GM19455 (cell line): Measurements from ENCODE around the gene PLA2G4E.

Source experiments
- ATAC-seq: cut with Tn5 transposase; IDR thresholded peaks from one replicate; pipeline ENCODE4 v1.9.1; 2021; ENCODE audit not compliant: unreplicated experiment

PLA2G4E gene

DNA sequence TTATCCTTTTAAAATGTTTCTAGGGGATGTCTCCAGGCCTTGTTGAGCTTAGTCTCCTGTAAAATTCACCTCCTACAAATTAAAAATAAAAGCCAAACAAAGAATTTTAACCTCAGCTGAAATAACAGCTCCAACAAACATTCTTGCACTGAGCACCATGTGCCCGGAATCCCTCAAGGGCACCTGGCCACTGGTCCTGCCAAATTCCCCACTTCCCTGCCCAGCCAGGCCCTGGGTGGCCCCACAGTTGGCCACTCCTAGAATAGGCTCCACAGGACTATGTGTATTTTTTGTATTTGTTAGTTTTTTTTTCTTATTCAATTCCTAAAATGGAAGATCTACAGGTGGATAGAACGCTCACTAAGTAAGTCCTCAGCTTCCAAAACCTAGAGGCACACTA lies 33.1 kb upstream of the PLA2G4E start:
- no peak for ATAC-seq

DNA sequence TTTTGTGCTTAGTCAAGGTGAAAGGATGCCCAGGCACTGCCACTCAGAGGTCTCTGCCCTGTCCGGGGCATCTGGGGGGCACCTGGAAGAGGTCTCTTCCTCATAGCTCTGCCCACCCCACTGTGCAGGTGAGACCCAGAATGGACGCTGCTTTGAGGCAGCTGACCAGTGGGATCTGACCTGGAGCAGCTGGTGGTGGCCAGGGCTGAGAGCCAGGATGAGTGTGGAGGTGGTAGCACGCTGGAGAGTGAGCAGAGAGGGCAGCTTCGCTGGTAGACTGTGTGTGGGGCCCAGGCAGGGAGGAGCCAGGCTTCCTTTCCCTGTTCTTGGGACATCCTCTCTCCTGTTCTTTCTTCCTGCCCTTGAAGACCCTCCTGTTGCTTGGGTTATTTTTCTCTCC lies 32.2 kb upstream of the PLA2G4E start:
- ATAC-seq = no peak

DNA sequence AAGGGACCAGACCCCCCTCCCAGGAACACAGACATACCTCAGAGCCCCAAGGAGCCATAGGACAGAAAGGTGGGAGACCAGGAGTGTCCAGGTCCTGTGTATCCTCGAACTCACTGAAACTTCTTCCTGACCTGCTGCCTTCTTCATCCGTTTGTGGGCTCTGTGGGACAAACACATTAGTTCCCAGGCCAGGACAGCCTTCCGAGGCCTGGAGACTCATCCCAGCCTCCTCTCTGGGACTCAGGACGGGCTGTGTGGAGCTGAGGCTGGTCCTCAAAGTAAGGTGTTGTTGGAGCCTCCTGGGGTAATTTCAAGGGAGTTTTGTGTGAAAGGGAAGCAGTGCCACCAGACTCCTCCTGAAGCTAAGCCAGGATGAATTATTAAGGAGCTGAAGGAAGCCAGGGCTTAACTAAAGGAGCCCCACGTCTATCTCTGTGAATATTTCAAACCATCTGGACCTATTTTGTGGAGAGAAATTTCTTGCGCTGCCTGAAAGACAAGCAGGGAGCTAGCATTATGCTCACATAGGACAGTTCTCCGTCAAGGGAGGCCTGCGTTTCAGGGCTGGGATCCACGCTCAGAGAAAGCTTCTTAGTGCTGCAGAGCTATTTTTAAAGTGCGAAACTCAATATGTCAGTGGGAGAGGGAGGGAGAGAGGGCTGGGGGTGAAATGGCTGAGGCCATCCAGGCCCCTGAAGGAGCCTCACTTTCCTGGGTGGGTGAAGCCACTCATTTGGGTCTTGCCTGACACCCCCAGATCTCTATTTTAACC lies 29.8 kb upstream of the PLA2G4E start:
- no peak for ATAC-seq

GRCh38 chr15:42048821-42049200 lies 28.0 kb upstream of the PLA2G4E start:
- ATAC-seq = no peak

DNA sequence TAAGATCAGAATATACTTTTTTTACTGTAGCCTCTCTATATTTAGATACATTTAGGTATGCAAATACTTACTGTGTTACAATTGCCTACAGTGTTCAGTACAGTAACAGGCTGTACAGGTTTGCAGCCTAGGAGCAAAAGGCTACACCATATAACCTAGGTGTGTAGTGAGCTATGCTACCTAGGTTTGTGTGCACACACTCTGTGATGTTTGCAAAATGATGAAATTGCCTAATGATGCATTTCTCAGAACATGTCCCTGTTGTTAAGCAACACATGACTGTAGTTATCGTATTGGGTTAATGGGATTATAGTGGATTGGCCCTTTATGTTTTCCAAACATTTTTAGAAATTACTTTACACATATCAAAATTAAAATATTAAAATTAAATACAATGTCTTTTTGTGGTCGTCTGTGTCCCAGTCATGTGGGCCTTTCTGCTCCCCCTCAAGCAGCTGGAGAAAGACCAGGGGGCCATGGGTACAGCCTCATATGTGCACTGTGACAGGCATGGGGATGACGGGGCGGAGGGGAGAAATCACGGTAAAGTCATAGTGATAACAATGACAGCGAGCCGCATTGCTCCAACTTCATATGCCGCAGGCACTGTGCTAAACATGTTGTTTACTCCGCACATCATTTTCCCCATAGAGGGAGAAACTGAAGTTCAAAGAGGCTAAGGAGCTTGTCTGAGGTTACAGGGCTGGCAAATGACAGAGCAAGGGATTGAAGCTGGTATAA lies 27.4 kb upstream of the PLA2G4E start:
- no peak for ATAC-seq

GRCh38 chr15:42046597-42046996 lies 25.8 kb upstream of the PLA2G4E start:
- no peak for ATAC-seq

- no peak for ATAC-seq
Observed at GRCh38 chr15:42045211-42045615, 24.4 kb upstream of the PLA2G4E start.

DNA sequence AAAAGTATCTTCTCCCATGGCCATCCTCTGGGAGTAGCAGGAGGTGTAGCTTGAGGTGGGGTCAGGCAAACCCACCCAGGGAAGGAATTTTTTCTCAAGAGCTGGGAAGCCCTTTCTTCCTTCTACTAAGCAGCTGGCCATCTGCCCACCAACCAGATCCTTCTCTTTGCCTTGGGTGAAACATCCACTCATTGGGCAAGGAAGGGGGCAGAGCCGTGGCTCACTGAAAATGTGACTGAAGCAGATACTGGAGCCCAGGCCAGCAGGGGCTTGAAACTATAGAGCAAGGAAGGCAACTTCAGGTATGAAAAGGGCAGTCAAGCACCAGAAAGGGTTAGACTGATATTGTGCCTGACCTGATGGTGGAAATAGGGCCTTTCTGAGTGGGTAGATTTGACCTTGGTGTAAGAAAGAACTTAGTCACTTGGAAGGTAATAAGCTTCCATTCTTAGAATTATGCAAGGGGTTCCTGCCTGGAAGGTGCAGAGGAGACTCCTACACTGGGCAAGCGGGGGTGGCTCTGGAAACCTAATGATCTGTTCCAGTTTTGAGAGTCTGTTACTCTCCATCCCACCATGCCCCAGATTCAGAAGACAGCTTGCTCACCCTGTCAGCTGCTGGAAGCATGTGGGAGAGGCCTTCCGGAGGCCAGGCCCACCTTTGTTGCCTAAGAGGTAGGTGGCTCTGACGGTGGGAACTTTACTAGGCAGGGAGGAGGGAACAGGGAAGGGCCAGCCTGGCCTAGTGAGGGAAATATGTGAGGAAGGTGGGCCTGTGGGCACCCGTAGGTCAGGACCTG lies 22.0 kb upstream of the PLA2G4E start:
- no peak for ATAC-seq

- no peak for ATAC-seq
Observed at GRCh38 chr15:42038401-42038800, 17.6 kb upstream of the PLA2G4E start.

GRCh38 chr15:42037656-42038055 lies 16.8 kb upstream of the PLA2G4E start:
- no peak for ATAC-seq

DNA sequence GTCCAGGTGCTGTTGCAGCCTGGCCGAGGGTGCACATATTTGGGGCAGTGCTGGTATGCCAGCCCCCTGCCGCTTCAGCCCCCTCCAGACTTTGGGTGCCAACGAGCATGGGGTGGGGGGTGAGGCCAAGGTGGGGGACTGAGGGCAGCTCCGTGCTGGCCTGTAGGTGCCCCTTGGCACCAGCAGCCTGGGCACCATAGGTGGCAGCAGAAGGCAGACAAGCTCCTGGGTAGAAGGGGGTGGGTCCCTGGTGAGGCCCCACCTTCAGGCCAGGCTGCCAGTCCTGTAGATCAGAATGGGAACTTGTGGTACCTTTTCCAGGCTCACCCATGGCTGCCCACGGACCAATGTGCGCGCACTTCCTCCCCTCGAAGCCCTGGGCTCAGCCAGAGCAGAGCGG lies 16.1 kb upstream of the PLA2G4E start:
- no peak for ATAC-seq

DNA sequence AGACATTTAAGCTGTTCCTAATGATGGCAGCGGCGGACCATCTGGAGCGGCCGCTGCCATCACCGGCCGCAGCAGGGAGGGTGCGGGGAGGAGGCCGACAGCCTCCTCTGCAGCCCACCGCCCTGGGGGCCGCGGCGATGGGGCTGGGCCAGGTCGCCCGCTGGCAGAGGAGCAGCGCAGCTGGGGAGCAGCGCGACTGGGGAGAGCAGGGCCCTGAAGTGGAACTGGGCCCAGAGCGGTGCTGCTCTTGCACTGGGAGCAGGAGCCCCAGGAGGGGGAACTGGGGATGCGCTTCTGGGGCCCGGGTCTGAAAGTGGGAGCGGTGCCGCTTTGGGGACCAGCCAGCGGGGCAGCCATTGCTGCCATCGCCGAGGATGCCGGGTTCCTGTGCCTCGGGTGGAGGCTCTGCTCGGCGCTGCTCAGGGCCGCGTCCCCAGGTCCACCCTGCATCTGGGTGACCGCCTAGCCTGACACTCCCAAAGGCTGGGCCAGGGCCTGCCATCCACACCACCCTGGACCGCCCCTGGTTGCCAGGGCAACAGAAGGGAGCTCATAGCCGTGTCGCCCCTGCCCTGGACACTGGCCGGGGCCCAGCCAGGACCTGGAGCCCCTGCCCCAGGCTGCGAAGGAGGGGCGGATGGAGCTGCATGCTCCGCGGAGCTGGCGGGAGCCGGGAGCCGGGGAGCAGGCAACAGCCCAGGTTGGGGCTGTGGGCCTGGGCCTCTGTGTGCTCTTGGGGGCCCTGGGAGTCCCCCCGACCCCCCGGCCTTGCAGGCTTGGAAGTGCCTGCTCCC lies 15.5 kb upstream of the PLA2G4E start:
- no peak for ATAC-seq

- ATAC-seq = no peak
Observed at GRCh38 chr15:42035435-42035761, 14.6 kb upstream of the PLA2G4E start.

GRCh38 chr15:42034628-42035434 lies 14.0 kb upstream of the PLA2G4E start:
- ATAC-seq = no peak

- no peak for ATAC-seq
Observed at GRCh38 chr15:42033214-42033873, 12.5 kb upstream of the PLA2G4E start.

DNA sequence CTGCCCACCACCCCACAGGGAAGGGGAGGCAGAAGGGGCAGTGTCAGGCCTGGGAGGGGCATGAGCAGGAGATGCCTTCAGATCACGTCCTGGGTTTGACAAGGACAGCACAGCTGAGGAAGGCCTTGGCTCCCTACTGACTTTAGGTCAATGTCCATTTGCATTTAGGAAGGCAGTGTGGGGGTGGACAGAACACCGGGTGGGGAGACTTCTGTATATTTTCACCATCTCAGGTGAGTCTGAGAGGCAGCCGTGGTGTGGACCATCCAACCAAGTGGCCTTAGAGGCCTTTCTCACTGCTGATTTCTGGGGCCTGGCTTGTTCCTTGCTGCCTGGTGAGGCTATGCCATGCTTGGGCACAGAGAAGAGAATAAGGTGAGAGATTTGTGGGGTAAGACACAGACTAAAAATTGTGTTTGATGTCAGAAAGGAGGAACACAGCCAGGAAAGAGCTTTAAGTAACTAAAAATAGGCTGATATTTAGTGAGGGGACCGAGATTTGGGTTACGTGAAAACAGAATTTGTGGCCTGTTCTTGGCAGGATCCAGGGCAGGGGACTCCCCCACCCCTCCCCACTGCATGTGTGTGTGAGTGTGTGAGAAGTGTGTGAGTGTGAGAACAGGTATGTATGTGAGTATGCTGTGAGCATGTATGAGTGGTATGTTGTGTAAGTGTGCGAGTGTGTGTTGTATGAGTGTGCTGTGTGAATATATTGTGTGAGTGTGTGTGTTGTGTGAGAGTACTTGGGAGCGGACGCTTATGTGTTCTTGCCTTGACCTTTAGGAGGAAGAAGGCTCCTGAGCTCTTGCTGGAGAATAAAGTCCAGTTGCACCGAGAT lies 11.8 kb upstream of the PLA2G4E start:
- ATAC-seq = no peak

- ATAC-seq = no peak
Observed at GRCh38 chr15:42031198-42031915, 10.5 kb upstream of the PLA2G4E start.

DNA sequence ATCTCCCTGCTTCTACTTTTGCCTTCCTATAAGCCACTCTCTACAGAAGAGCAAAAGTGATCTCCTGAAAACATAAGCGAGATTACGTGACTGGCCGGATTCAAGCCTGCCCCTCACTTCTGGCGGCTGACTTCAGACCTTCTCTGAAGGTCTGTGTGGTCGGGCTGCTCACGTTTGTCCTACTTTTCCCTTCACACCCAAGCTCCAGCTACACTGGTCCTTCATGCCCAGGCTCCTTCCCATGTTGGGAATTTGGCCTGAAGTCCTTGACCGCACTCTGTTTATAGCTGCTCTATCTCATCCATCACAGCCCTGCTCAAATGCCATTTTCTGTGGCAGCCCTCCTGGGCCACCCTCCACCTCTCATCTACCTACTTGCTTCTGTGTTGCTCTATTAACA lies 6.7 kb upstream of the PLA2G4E start:
- no peak for ATAC-seq
